HEK293T (cell line): Measurements from ENCODE around the gene DLX1.

ENCODE experiments used
- ARNT ChIP-seq: fragments of 450-650 bp; IDR thresholded peaks from 2 replicates; pipeline ENCODE4 v1.6.1; 2017; ENCODE audit warnings: mild to moderate bottlenecking
- BHLHE40 ChIP-seq: fragments of 450-650 bp; IDR thresholded peaks from 2 replicates; pipeline ENCODE4 v1.6.1; 2016; ENCODE audit warnings: mild to moderate bottlenecking, moderate library complexity, borderline replicate concordance
- ELF4 ChIP-seq: fragments of 450-650 bp; IDR thresholded peaks from 2 replicates; pipeline ENCODE4 v1.6.1; 2017; ENCODE audit warnings: antibody characterized with exemption
- FOXA1 ChIP-seq: fragments of 450-650 bp; IDR thresholded peaks from 2 replicates; pipeline ENCODE4 v1.6.1; 2016; ENCODE audit warnings: mild to moderate bottlenecking
- FOXK2 ChIP-seq: fragments of 450-650 bp; IDR thresholded peaks from 2 replicates; pipeline ENCODE4 v1.6.1; 2016; ENCODE audit warnings: mild to moderate bottlenecking
- NFRKB ChIP-seq: fragments of 450-650 bp; IDR thresholded peaks from 2 replicates; pipeline ENCODE4 v1.6.1; 2016; ENCODE audit warnings: mild to moderate bottlenecking, moderate library complexity
- SUZ12 ChIP-seq: fragments of 450-650 bp; IDR thresholded peaks from 2 replicates; pipeline ENCODE4 v1.6.1; 2016; ENCODE audit warnings: mild to moderate bottlenecking
- TARDBP ChIP-seq: fragments of 450-650 bp; IDR thresholded peaks from 2 replicates; pipeline ENCODE4 v1.6.1; 2016

DNA sequence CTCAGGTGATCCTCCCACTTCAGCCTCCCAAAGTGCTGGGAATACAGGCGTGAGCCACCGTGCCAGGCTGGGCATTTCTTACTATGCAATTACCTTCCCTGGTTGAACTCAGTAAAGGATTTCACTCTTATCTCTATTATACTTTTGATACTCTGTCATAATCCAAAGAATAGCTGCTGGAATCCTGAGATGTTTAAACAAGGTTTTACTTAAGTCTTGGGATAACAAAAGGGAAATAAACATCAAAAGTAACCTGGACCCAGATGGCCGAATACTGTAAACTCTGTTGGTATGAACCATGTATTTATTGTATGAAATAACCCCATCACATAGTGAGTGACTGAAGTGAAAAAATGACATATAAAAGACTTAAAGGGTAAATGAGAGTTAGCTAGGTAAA, 29.3 kb downstream of the DLX1 start:
- TF ChIP-seq BHLHE40 (no peak), ELF4 (no peak), NFRKB (no peak), SUZ12 (no peak), ARNT (no peak), TARDBP (no peak), FOXK2 (no peak), FOXA1 (no peak)
